HUDEP-2 (cell line): ENCODE data around the gene PHEX.
A peak's percentile ranks its signal among the peaks of the same experiment; 100 is the strongest.

Experiments
- DNase-seq, 76 experiments: peaks; one replicate each; lab custom pipeline; 2025; ENCODE audit not compliant: unreplicated experiment in 76 of 76; lab: John Stamatoyannopoulos, UW

PHEX gene

GRCh38 chrX:22032084-22032483 is at the start of gene PHEX:
PHEX (plus strand) TSS chrX:22032325; CDS start chrX:22033006, 681 bp downstream.
- DNase-seq, result no peak

GRCh38 chrX:21985332-21985777 is 46.8 kb upstream of the PHEX start:
- peak in 56 of 76 experiments; percentile 0 to 66 (median 17) for DNase-seq

- no peak for DNase-seq
Measured at GRCh38 chrX:21986596-21986995, 45.5 kb upstream of the PHEX start.

DNA sequence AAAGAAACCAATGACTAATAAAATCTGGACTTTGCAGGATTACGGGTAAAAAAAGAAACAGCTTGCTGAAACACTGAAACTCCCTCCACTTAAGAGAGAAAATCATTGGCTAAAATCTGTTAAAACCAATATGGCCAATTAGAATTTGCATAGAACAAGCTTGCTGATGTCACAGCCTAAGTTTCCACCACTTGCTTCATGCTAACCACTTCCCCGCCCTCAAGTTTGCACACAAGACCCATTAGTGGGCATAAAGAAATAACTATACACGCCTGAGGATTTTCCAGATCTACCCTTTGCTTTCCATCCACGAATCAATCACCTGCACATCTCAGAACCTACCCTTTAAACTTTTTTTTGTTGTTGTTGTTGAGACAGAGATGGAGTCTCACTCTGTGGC is 42.7 kb upstream of the PHEX start:
- DNase-seq, result no peak

DNA sequence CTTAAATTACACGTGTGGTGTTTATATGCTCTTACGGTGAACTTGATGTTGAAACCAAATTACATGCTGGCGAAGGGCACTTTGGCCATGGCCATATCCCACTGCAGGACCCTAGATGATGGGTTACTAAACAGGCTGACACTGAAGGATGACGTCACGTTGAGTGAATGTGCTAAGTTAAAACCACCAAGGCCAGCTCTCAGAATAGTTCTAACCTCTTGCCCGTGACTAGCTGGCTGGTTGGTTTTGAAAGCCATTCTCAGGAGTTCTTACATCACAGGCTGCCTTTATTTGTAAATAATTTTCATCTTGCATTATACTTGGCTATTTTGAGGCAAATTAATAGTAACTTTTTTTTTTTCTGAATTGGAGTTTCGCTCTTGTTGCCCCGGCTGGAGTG is 41.3 kb upstream of the PHEX start:
- no peak for DNase-seq

- no peak for DNase-seq
Measured at GRCh38 chrX:21991504-21991903, 40.6 kb upstream of the PHEX start.

DNA sequence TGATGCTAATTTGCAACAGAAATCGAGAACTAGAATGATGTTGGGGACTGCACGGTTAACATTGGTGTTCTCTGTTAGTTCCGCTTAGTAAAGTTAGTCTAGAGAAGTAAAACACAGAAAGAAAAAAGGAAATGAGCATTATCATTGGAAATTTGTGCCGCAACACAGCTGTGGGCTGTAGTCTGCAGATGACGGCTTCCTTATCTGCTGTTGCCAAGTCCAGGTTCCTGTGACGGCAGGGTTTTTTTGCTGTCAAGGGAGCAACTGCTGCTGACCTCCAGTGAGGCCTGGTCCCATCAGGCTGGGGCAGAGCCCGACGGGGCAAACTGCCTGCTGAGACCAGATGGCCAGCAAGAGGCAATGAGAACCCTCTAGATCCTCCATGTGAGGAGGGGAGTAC is 38.9 kb upstream of the PHEX start:
- DNase-seq, result no peak

DNA sequence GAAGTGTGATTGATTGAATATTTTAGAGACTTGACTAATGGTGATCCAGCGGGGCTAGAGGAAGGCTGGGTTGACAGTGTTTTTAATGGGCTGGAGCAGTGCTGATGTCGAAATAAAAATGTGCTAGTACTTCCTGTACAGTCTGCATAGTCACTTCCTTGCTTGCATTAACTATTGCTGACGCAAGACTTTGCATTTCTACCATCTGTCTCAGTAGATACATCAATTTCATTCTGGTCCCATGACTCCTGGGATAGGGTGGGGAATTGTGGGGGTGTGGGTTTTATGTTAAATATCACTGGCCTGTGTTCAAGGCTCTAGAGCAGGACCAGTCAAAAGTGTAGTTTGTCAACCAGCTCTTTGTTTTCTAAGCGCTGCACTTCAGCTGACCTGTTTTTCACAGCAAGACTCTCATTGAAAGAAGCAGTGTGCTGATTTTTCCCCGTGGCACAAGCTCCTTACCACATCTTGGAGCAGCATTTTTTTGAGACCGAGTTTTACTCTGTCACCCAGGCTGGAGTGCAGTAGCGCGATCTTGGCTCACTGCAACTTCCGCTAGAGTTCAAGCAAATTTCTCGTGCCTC is 35.2 kb upstream of the PHEX start:
- no peak for DNase-seq

DNA sequence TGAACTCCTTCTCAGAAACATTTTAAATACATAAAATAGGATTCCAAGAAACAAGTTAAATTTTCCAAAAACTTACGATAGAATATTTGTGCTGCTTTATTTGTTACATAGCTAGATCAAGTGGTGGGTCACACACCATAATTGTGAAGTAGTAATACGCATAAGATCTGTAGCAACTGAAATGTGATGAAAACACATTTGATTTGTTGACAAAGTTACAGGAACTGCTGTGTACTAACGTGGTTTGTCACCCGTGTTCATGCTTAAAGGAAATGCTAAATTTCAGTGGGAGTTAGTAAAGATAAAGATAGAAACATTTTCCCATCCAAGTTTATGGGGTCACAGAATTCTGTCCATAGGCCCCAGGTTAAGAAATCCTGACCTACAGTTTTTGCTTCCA is 34.1 kb upstream of the PHEX start:
- no peak for DNase-seq

DNA sequence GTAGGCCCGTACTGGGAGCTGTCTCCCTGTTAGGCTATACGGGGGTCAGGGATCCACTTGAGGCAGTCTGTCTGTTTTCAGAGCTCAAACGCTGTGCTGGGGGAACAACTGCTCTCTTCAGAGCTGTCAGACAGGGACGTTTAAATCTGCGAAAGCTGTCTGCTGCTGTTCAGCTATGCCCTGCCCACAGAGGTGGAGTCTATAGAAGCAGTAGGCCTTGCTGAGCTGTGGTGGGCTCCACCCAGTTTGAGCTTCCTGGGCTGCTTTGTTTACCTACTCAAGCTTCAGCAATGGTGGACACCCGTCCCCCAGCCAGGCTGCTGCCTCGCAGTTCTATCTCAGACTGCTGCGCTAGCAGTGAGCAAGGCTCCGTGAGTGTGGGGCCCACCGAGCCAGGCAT is 27.3 kb upstream of the PHEX start:
- DNase-seq, result no peak

- no peak for DNase-seq
Measured at GRCh38 chrX:22012051-22012450, 20.1 kb upstream of the PHEX start.

DNA sequence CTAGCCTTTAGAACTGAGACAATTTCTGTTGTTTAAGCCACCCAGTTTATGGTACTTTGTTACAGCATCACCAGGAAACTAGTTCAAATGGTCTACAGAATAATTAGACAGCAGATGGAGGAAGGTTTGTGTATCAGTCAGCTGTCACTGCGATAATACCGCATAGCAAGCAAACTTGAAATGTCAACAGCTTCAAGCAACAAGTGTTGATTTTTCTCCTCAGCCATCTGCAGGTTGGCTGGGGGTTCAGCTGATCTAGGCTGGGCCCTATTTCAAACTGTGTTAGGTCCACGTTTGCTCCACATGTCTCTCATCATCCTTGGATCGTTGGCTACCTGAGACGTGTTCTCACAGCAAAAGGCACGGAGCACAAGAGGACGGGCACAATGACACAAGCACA is 19.2 kb upstream of the PHEX start:
- DNase-seq, result no peak

- no peak for DNase-seq
Measured at GRCh38 chrX:22015139-22015750, 16.9 kb upstream of the PHEX start.

GRCh38 chrX:22021751-22022324 is 10.3 kb upstream of the PHEX start:
- no peak for DNase-seq

GRCh38 chrX:22024577-22024976 is 7.5 kb upstream of the PHEX start:
- DNase-seq, result no peak

DNA sequence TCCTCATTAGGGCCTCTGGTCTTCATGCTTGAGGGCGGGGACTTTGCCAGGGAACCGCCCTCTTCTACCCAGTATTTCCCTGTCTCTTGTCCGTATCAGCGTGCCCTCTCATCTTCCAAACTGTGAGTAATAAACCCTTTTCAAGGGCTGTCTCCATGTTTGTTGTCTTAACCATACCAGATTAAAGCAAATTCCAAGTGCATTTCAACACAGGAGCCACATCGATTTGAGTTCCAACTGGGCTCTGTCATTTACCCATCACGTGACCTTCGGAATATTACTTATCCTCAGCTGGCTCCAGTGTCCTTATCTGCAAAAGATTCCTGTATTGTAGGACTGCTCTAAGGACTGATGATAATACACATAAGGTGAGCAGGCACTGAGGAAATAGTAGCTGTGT is 6.4 kb upstream of the PHEX start:
- no peak for DNase-seq

DNA sequence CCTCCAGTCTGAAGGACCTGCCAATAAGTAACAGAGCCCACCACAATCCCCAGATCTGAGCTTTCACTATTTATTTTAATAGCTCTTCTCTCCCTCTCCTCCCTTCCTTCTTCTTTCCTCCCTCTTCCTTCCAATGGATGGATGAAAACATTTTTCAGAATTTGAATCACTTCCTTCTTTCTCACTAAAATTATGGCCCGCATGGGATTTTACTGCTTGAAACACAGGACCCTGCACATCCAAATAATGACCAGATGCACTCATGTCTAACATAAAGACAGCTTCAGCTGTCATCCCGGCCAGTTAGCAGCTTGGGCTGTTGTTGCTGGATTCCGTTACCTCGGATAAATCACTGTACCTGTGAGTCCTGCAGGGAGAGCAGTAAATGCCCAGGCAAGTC is 5.4 kb upstream of the PHEX start:
- DNase-seq, result no peak

DNA sequence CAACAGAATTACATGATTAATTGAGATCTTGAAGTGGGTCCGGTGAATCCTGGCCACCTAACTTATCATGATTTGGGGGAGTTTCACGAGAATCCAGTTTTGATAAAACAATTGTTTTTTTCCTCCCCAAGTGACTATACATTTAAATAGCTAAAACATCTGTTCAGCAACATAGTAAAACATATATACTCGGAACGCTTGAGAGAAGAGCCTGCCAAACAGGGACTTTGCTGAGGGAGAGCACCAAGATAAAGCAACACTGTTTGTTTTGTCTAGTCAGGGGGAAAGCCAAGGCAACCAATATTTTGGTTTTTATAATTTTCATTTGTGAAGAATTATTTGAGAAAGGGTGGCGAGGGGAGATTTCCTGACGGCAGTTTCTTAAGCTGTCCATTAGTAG is 381 bp downstream of the PHEX start:
- DNase-seq, result no peak

DNA sequence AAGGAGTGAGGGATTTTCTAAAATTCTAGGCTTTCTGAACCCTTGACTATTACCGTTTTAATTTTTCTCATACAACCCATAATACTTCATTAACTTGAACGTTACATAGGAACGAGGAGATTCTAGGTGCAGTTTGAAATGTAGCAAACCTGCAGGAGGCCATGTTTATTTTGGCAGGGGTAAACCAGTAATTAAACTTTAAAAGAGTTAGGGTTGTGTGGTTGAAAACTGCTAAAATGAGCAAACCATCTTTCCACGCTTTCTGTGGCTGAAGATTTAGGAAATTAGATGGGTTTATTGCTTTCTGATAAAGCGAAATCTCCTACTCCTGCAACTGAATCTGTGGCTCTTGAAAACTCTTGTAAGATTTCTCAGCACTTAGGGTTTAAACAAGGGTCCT is 1.7 kb downstream of the PHEX start:
- no peak for DNase-seq

- no peak for DNase-seq
Measured at GRCh38 chrX:22035236-22035635, 3.1 kb downstream of the PHEX start.

DNA sequence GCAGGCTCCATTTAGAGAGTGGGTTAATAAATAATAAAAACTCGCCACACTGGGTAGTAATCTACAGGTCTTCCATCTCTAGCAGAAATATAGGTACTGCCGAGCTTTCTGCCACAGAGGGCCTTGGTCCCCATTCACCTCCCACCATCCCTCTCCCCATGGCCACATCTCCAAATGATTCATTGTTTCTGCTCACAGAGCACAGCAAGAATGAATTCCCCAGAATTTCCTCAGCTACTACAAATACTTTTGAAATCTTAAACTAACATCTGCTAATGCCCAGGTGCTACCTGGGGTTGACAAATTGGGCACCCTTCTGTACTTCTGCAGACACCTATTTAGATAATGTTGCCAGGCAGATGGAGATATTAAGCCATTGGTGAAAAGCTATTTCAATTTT is 5.1 kb downstream of the PHEX start:
- DNase-seq, result no peak

- DNase-seq, result no peak
Measured at GRCh38 chrX:22037911-22038537, 5.9 kb downstream of the PHEX start.
